CD14-positive monocyte (primary cell): Measurements from ENCODE around the gene CA7. TPM values are rescaled to one million over a fixed set of nuclear protein-coding genes. Genes with fewer than 3 reads are reported as not detected.

Source experiments
- DNase-seq, 3 donors: peaks; one replicate each; pipeline ENCODE4 v3.0.0-alpha.2; 2011 to 2022
- H2AFZ ChIP-seq: 2 replicates; pipeline ENCODE4 v1.6.0; 2012; ENCODE audit warnings: mild to moderate bottlenecking, low read depth, low read length, inconsistent platforms; ENCODE audit not compliant: insufficient read depth, poor library complexity, severe bottlenecking
- H3K27ac ChIP-seq, 2 donors: 1 replicate in 1 of 2; 2 replicates in 1 of 2; pipeline ENCODE4 v1.5.1; 2012 to 2013; ENCODE audit warnings: low read length in 2 of 2, control low read depth in 1 of 2, inconsistent platforms in 1 of 2, low read depth in 1 of 2, mild to moderate bottlenecking in 1 of 2
- H3K27me3 ChIP-seq, 2 donors: one replicate each; pipeline versions ENCODE4 v1.6.0 to v1.6.1; 2011 to 2013; ENCODE audit warnings: low read length in 2 of 2; ENCODE audit not compliant: control insufficient read depth in 2 of 2, insufficient read depth in 2 of 2
- H3K36me3 ChIP-seq, 2 donors: replicated peaks in 1 of 2; 1 replicate in 1 of 2; 2 replicates in 1 of 2; pipeline versions ENCODE4 v1.5.1 to v1.6.1; 2012 to 2013; ENCODE audit warnings: low read length in 2 of 2, control low read depth in 1 of 2, inconsistent platforms in 1 of 2, mild to moderate bottlenecking in 1 of 2; ENCODE audit not compliant: insufficient read depth in 2 of 2, control insufficient read depth in 1 of 2
- H3K4me1 ChIP-seq, 2 donors: 1 replicate in 1 of 2; 2 replicates in 1 of 2; pipeline versions ENCODE4 v1.5.1 to v1.6.1; 2012 to 2013; ENCODE audit warnings: low read length in 2 of 2, control low read depth in 1 of 2, inconsistent platforms in 1 of 2, mild to moderate bottlenecking in 1 of 2, moderate library complexity in 1 of 2; ENCODE audit not compliant: insufficient read depth in 2 of 2, control insufficient read depth in 1 of 2
- H3K4me2 ChIP-seq: replicated peaks from 2 replicates; pipeline ENCODE3; 2012; ENCODE audit warnings: low read length, moderate library complexity, mild to moderate bottlenecking; ENCODE audit not compliant: poor library complexity, severe bottlenecking; ENCODE audit errors: extremely low read depth
- H3K4me3 ChIP-seq, 3 experiments: fragments of 200-600 bp in 1 of 3; sonication (generic) in 1 of 3; replicated peaks in 1 of 3; 1 replicate in 2 of 3; 2 replicates in 1 of 3; pipeline ENCODE4 v1.5.1; 2011 to 2013; ENCODE audit warnings: low read length in 3 of 3, mild to moderate bottlenecking in 3 of 3, control low read depth in 2 of 3, low read depth in 2 of 3, inconsistent platforms in 1 of 3, moderate library complexity in 1 of 3
- H3K79me2 ChIP-seq: 2 replicates; pipeline ENCODE4 v1.6.0; 2012; ENCODE audit warnings: mild to moderate bottlenecking, control low read depth, inconsistent platforms, low read length, moderate library complexity; ENCODE audit not compliant: insufficient read depth
- H3K9ac ChIP-seq: 2 replicates; pipeline ENCODE4 v1.6.0; 2017; ENCODE audit warnings: low read length, mild to moderate bottlenecking; ENCODE audit not compliant: insufficient read depth, poor library complexity, severe bottlenecking
- H3K9me3 ChIP-seq, 2 donors: replicated peaks in 1 of 2; 1 replicate in 1 of 2; 2 replicates in 1 of 2; pipeline versions ENCODE4 v1.5.1 to v1.6.1; 2012 to 2013; ENCODE audit warnings: low read length in 2 of 2, control low read depth in 1 of 2; ENCODE audit not compliant: control insufficient read depth in 1 of 2, insufficient read depth in 1 of 2
- H4K20me1 ChIP-seq: 2 replicates; pipeline ENCODE4 v1.6.0; 2012; ENCODE audit warnings: mild to moderate bottlenecking, low read length, control low read depth, moderate library complexity; ENCODE audit not compliant: insufficient read depth
- H3K27ac Mint-ChIP-seq, 7 donors: one replicate each; pipeline ENCODE4 v1.8.0; 2020; ENCODE audit warnings: mild to moderate bottlenecking in 7 of 7, mixed read lengths in 7 of 7, moderate library complexity in 6 of 7, inconsistent platforms in 2 of 7
- H3K27me3 Mint-ChIP-seq, 3 donors: one replicate each; pipeline ENCODE4 v1.8.0; 2021 to 2022; ENCODE audit warnings: low read depth in 3 of 3, mild to moderate bottlenecking in 3 of 3, mixed read lengths in 3 of 3, moderate library complexity in 3 of 3, inconsistent platforms in 1 of 3
- H3K36me3 Mint-ChIP-seq, 2 donors: one replicate each; pipeline ENCODE4 v1.8.0; 2020; ENCODE audit warnings: mixed read lengths in 2 of 2, inconsistent platforms in 1 of 2, mild to moderate bottlenecking in 1 of 2
- H3K4me1 Mint-ChIP-seq: one replicate; pipeline ENCODE4 v1.8.0; 2020; ENCODE audit warnings: mild to moderate bottlenecking, mixed read lengths
- H3K4me3 Mint-ChIP-seq, 2 donors: one replicate each; pipeline ENCODE4 v1.8.0; 2020; ENCODE audit warnings: mild to moderate bottlenecking in 2 of 2, mixed read lengths in 2 of 2, moderate library complexity in 1 of 2
- H3K9me3 Mint-ChIP-seq, 7 donors: one replicate each; pipeline ENCODE4 v1.8.0; 2020 to 2022; ENCODE audit warnings: mixed read lengths in 7 of 7, mild to moderate bottlenecking in 6 of 7, moderate library complexity in 6 of 7, inconsistent platforms in 2 of 7
- WGBS: methylation state at CpG from one replicate; pipeline ENCODE4 v1.1.5; 2013; ENCODE audit warnings: missing lambda C conversion rate; ENCODE audit not compliant: insufficient coverage; 5-methylcytosine and 5-hydroxymethylcytosine counted together
- intact Hi-C, 2 donors: fragments of 100-400 bp; cut with micrococcal nuclease; formaldehyde crosslinking; loops; one replicate each; pipeline versions ENCODE4 v1.15.0 to v1.15.1; 2023
- polyA plus RNA-seq, 3 donors: library from polyadenylated mRNA; depleted of rRNA in 1 of 3; unstranded in 2 of 3; stranded (reverse) in 1 of 3; fragments of 300-500 nt in 2 of 3; fragments of >200 nt in 1 of 3; fragmentation: Illumina TruSeq in 2 of 3; gene quantifications; 1 replicate in 2 of 3; 2 replicates in 1 of 3; pipeline ENCODE4 v1.2.3, GENCODE V29; 2012 to 2021
- TF ChIP-seq, protein P1 (sequence below): fragments of 200-600 bp; IDR thresholded peaks from one replicate; pipeline ENCODE4 v1.8.0; 2022; ENCODE audit warnings: antibody characterized with exemption, mild to moderate bottlenecking

CA7 gene
- polyA plus RNA-seq, 3 donors = not detected

DNA sequence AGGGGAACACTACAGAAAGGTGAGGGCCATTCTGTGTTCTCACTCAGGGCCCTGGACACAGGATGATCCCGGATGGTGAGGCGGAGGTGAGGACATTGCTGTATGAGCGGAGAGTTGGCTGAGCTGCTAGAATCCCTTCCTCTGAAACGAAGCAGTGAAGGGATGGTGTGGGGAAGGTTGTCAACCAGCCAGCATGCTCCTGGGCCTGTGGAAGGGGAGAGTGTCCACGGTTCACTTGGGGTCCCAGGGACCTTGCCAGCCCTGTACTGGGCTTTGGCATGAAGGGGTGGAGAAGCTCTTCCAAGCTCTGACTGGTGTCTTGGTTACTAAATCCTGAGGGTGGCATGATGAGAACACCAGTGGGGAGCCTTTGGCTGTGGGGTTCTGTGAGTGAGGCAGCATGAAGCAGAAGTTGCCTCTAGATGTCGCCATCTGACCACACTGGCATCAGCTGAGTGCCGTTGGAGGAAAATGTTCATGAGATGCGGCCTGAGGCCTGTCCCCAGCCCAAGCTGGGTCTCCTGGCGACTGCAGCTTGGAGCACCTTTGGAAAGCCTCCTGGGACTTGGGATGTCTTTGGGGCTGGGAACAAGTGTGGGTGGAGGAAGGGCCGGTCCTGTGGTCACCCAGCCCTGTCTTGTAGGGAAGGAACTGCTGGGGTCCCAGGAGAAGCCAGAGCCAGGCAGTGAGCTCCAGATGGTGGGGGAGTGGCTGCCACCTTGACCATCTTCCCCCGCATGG, 50.9 kb downstream of the CA7 start:
- H3K9me3 Mint-ChIP-seq = no peaks in the 10 kb centered on the region
- peak; percentile 49 to 64 (median 59) for DNase-seq
- H3K4me2 ChIP-seq = no peak overlapping the region
- H3K79me2 ChIP-seq = no peaks in the 10 kb centered on the region
- 45% methylated on average over 10 of the region's 11 CpGs for WGBS
- no peaks in the 10 kb centered on the region for H3K4me1 ChIP-seq
- peaks cover 0 to 3% of the 10 kb centered on the region in 2 donors for H3K36me3 Mint-ChIP-seq
- H3K27me3 ChIP-seq = no peaks in the 10 kb centered on the region
- no peak overlapping the region for H2AFZ ChIP-seq
- H3K27me3 Mint-ChIP-seq = peaks cover 7 to 9% (median 8%) of the 10 kb centered on the region in 3 donors
- H3K9ac ChIP-seq = no peak overlapping the region
- no peaks in the 10 kb centered on the region for H3K9me3 ChIP-seq
- no peaks in the 10 kb centered on the region for H4K20me1 ChIP-seq
- H3K36me3 ChIP-seq = no peaks in the 10 kb centered on the region
- TF ChIP-seq, protein P1, sequence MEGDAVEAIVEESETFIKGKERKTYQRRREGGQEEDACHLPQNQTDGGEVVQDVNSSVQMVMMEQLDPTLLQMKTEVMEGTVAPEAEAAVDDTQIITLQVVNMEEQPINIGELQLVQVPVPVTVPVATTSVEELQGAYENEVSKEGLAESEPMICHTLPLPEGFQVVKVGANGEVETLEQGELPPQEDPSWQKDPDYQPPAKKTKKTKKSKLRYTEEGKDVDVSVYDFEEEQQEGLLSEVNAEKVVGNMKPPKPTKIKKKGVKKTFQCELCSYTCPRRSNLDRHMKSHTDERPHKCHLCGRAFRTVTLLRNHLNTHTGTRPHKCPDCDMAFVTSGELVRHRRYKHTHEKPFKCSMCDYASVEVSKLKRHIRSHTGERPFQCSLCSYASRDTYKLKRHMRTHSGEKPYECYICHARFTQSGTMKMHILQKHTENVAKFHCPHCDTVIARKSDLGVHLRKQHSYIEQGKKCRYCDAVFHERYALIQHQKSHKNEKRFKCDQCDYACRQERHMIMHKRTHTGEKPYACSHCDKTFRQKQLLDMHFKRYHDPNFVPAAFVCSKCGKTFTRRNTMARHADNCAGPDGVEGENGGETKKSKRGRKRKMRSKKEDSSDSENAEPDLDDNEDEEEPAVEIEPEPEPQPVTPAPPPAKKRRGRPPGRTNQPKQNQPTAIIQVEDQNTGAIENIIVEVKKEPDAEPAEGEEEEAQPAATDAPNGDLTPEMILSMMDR = peak; percentile 82
- no peak overlapping the region for H3K4me3 Mint-ChIP-seq
- no peak overlapping the region for H3K27ac ChIP-seq
- intact Hi-C loops = loop anchor here (2.0 to 5.0 kb wide), 2 partner anchors 30 to 37 kb away; partner anchors contain the start of genes CIAO2B (in 1 of the 2) and RRAD (in 1 of the 2)
- no peak overlapping the region for H3K4me3 ChIP-seq
- peaks cover 4% of the 10 kb centered on the region for H3K4me1 Mint-ChIP-seq
- H3K27ac Mint-ChIP-seq = no peak overlapping the region

DNA sequence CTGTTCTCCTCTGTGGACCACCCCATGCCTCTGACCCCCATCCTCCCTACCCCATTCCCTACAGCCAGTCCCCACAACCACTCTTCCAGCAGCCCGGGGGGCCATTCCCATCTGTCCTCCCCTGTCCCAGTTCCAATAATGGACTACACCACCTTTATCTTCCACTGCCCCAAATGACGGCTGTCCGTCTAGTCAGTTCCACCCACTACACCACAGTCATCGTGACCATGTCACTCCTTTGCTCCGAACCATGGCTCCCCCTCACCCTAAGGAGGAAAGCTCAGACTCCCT, 51.4 kb downstream of the CA7 start:
- no peak overlapping the region for H2AFZ ChIP-seq
- no peak overlapping the region for H3K4me3 ChIP-seq
- no peak overlapping the region for H3K9ac ChIP-seq
- no peaks in the 10 kb centered on the region for H3K79me2 ChIP-seq
- H4K20me1 ChIP-seq = no peaks in the 10 kb centered on the region
- 98% methylated on average over 5 of the region's 5 CpGs for WGBS
- TF ChIP-seq, protein P1 = no peak
- H3K4me2 ChIP-seq = no peak overlapping the region
- no peaks in the 10 kb centered on the region for H3K4me1 ChIP-seq
- Mint-ChIP-seq H3K4me3 (no peak overlapping the region), H3K9me3 (no peaks in the 10 kb centered on the region), H3K27me3 (peaks cover 7 to 10% (median 8%) of the 10 kb centered on the region in 3 donors), H3K4me1 (peaks cover 4% of the 10 kb centered on the region), H3K36me3 (peaks cover 0 to 3% of the 10 kb centered on the region in 2 donors), H3K27ac (no peak overlapping the region)
- no peaks in the 10 kb centered on the region for H3K27me3 ChIP-seq
- no peaks in the 10 kb centered on the region for H3K36me3 ChIP-seq
- no peaks in the 10 kb centered on the region for H3K9me3 ChIP-seq
- no peak for DNase-seq
- intact Hi-C loops = loop anchor here (2.0 to 5.0 kb wide), 2 partner anchors 29 to 37 kb away; partner anchors contain the start of genes CIAO2B (in 1 of the 2) and RRAD (in 1 of the 2)
- H3K27ac ChIP-seq = no peak overlapping the region
